ENCODE measurements around the gene KCNMA1. TPM values are rescaled to one million over a fixed set of nuclear protein-coding genes. Genes with fewer than 3 reads are reported as not detected.

KCNMA1 gene
- total and polyA plus RNA-seq, 3 donors from 2014 or later: 13.6 to 36.1 (median 24.7) TPM

DNA sequence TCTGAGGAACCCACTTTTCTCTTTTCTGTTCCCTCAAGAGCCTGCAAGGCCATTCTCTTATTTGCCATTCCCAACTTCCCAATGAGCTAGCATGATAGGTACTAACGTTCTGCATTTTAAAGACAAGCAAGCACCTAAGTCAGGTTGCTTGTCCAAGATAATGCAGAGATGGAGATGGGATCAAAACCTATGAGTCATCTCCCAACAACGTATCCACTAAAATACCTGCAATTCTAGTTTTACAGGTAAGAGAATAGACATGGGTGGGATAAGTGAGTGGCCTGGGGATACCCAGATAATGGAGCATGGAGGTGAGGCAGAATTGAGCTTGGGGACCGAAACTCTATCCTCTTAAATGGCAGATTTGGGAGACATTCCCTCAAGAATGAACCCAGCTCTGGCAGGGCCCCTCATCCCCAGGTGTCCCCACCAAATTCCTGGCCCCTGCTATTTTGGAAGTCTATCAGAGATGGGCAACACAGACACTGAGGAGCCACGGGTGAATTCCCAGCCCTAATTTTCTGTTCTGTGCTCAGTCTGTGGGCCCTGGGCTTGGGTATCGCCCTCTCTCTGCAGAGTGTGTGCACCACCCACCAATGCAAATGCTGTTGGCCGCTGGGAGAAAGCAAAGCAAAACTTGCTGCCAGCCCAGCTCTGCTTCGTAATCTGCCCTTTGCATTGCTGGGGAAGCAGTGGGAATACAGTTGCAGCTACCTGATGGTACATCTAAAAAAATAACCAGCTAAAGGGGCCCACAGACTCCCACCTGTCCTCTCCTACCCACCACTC is 98.3 kb downstream of the KCNMA1 start:
- H3K27me3 ChIP-seq: no peaks in the 10 kb centered on the region
- H3K27ac ChIP-seq: no peak overlapping the region
- no peak for TF ChIP-seq POLR2A (IDR thresholded peaks at IDR 0.05)
- TF ChIP-seq, protein P1, sequence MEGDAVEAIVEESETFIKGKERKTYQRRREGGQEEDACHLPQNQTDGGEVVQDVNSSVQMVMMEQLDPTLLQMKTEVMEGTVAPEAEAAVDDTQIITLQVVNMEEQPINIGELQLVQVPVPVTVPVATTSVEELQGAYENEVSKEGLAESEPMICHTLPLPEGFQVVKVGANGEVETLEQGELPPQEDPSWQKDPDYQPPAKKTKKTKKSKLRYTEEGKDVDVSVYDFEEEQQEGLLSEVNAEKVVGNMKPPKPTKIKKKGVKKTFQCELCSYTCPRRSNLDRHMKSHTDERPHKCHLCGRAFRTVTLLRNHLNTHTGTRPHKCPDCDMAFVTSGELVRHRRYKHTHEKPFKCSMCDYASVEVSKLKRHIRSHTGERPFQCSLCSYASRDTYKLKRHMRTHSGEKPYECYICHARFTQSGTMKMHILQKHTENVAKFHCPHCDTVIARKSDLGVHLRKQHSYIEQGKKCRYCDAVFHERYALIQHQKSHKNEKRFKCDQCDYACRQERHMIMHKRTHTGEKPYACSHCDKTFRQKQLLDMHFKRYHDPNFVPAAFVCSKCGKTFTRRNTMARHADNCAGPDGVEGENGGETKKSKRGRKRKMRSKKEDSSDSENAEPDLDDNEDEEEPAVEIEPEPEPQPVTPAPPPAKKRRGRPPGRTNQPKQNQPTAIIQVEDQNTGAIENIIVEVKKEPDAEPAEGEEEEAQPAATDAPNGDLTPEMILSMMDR (IDR thresholded peaks at IDR 0.05): no peak
- no peak for DNase-seq
- 87 to 90% methylated on average over 5 to 7 of the region's 7 CpGs for WGBS, 2 donors
- H3K9me3 ChIP-seq: no peaks in the 10 kb centered on the region
- no peaks in the 10 kb centered on the region for H3K36me3 ChIP-seq (ENCODE audit: low read depth, missing control alignments)
- no peak overlapping the region for H3K4me3 ChIP-seq
- intact Hi-C loops (cut with DNase I; ENCODE audit: low total_unique reads): no loop called here
- no peaks in the 10 kb centered on the region for H3K4me1 ChIP-seq

DNA sequence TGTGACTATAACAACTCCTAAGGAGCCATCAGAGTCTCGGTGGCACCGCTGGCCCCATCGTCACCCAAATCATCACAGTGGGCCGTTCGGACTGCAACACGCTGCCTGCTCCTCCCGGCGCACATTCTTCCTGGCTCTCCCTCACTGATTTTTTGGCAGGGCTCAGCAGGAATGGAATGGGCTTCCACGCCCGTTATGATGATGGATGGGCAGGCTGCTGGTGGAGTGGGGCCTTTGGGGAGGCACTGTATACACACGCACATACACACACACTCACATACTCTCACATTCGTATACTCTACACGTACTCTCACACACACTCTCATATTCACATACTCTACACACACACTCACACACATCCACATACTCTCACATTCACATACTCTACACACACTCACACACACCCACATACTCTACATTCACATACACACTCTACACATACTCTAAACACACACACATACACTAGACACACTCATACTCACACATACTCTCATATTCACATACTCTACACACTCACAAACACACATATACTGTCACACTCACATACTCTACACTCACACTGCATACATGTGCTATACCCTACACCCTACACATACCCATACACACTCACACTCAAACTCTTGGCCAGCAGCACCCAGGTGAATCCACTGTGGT is 99.8 kb downstream of the KCNMA1 start:
- Histone ChIP-seq H3K4me3 (no peak overlapping the region), H3K27ac (no peak overlapping the region), H3K36me3 (ENCODE audit: low read depth, missing control alignments) (no peaks in the 10 kb centered on the region), H3K9me3 (no peaks in the 10 kb centered on the region), H3K4me1 (no peaks in the 10 kb centered on the region), H3K27me3 (no peaks in the 10 kb centered on the region)
- WGBS, 2 donors: 62 to 71% methylated on average over 13 of the region's 13 CpGs
- DNase-seq: no peak
- no peak for TF ChIP-seq POLR2A (IDR thresholded peaks at IDR 0.05)
- TF ChIP-seq, protein P1 (IDR thresholded peaks at IDR 0.05): no peak
- intact Hi-C loops (cut with DNase I; ENCODE audit: low total_unique reads): no loop called here

DNA sequence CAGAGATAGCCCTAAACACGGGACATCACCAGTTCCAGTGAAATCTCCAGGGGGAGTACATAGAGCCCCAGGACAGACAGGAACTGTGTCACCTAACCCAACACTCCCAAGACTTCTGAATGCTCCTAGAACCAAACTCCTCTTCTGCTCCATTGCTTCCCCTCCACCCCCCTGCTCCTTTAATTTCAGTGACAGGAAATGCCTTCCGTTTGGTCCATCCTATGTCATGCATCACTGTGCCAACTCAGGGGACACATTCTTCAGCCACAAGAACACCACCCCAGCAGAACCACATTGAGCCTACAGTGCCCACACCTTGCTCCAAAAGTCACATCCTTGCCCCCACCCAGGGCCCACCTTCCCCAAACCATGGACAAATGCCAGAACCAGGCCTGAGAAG is 100.5 kb downstream of the KCNMA1 start:
- no peak overlapping the region for H3K27ac ChIP-seq
- H3K4me3 ChIP-seq: no peak overlapping the region
- WGBS, 2 donors: 84 to 87% methylated on average over 2 of the region's 2 CpGs
- H3K4me1 ChIP-seq: no peaks in the 10 kb centered on the region
- H3K9me3 ChIP-seq: no peaks in the 10 kb centered on the region
- TF ChIP-seq, protein P1 (IDR thresholded peaks at IDR 0.05): no peak
- no peak for TF ChIP-seq POLR2A (IDR thresholded peaks at IDR 0.05)
- H3K36me3 ChIP-seq (ENCODE audit: low read depth, missing control alignments): no peaks in the 10 kb centered on the region
- no peak for DNase-seq
- no peaks in the 10 kb centered on the region for H3K27me3 ChIP-seq
- intact Hi-C loops (cut with DNase I; ENCODE audit: low total_unique reads): no loop called here

DNA sequence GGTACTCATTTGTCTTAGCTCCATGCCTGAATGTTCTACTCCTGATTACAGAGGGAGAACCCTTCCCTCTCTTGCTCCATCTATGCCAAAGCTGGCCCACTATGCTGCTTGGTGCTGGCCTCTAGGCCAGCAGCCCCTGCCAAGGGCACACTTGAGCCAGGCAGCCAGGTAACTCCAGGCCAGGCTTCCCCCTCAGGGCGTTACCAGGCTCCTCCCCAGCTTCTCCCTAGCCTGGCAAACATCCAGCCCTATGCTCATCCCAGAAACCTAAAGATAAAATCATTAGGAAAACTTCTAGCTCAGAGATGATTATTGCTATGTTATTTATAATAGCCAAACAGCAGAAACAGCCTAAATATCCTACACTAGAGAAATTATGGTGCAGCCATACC is 103.7 kb downstream of the KCNMA1 start:
- Histone ChIP-seq H3K27me3 (no peaks in the 10 kb centered on the region), H3K27ac (no peak overlapping the region), H3K9me3 (no peaks in the 10 kb centered on the region), H3K4me1 (no peaks in the 10 kb centered on the region), H3K36me3 (ENCODE audit: low read depth, missing control alignments) (no peaks in the 10 kb centered on the region), H3K4me3 (no peak overlapping the region)
- TF ChIP-seq POLR2A (IDR thresholded peaks at IDR 0.05): no peak
- TF ChIP-seq, protein P1 (IDR thresholded peaks at IDR 0.05): no peak
- intact Hi-C loops (cut with DNase I; ENCODE audit: low total_unique reads): no loop called here
- no peak for DNase-seq
- WGBS, 2 donors: 40 to 60% methylated on average over 1 of the region's 1 CpG
